Measurements from ENCODE around the gene RPS17.
"Not testable (repeated sequence)": the region's sequence is repeated elsewhere in the genome, so short reads cannot be mapped to it uniquely, and the experiment has no call there.

Gene RPS17

DNA sequence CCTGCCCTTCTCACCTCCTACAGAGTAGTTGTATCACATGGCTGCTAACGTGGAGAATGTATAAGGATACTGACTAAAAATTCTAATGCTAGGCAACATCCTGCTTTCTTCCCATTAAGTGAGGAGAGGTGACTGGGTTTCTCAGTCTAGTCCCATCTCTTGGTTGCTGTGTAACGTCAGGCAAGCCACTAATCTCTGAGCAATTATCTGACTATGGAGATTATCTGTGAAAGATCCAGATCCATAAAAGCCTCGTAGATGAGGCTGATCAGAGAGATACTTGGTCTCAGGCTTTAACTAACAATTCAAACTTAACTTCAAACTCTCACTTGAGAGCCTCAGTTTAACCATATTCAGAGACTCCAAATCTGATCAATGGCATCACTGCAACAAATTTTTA lies 4.7 kb upstream of the RPS17 start:
- no peak for DNase-seq

DNA sequence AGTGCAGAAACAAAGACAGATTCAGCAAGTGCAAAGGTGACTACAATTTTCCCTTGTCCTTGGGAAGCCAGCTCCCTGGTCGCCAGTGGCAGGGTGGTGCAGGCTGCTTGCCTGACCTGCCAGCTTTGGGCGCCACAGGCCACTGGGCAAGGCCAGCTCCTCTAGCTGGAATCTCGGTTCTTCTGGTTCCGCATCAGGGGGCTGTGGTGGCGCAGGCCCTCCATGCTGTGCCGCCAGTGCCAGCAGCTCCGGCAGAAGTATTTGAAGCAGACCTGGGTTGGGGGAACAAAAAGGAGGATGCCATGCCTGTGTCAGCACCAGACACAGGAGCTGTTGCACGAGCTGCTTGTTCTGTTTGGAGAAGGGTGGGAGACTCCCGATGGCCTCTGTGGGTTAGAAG lies 4.2 kb upstream of the RPS17 start:
- no peak for DNase-seq

DNA sequence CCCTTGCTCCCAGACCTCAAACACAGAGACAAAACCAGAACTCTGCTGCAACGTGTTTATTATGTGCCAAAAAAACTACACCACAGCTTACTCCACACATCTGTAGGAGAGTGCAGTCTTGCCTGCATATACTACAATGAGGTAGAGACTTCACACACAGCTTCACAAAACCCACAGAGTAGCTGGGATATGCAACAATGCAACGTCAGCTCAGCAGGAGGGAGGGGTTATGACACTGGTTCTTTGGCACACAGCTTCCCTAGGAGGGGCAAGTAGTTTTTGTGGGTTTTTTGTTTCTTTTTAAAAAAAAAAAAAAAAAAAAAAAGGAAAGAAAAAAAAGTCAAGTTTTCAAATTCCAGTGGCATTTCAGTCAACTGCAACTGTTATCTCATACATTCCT lies 2.9 kb upstream of the RPS17 start:
- no peak for DNase-seq

DNA sequence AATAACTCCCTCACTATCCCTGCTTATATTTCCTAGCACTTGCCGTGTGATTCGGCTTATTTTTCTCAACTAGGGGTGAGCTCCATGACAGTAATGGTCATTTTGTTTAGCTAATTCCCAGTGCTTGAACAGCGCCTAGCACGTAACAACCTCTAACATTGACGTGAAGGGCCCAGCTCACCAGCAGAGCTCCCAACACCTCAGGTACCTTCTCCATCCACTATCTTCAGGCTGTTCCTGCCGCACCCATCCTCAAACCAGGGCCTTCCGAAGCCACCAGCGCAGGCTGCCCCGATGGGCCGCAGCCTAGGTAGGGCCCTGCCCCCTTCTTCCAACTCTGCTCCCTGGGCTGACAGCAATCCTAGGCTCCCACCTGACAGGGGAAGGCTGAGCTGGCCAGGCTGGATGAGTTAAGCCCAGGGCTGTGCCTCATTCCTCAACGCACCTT lies 751 bp upstream of the RPS17 start:
- no peak for DNase-seq

DNA sequence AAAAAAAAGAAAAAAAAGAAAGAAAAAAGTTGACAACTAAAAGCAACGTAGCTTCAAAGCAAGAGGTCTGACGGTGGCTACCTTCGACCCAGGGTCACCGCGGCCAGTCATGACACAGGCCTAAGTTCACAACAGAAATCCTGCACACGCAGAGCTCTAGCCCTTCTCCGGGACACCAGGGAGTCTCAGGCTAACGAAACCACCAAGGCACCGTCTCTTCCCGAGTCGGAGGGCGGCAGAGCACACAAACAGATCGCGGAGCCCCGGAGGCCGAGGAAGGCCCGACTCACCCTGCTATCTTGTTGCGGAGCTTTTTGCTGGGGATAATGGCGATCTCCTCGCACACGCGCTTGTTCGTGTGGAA lies 584 bp downstream of the RPS17 start:
- no peak for DNase-seq

DNA sequence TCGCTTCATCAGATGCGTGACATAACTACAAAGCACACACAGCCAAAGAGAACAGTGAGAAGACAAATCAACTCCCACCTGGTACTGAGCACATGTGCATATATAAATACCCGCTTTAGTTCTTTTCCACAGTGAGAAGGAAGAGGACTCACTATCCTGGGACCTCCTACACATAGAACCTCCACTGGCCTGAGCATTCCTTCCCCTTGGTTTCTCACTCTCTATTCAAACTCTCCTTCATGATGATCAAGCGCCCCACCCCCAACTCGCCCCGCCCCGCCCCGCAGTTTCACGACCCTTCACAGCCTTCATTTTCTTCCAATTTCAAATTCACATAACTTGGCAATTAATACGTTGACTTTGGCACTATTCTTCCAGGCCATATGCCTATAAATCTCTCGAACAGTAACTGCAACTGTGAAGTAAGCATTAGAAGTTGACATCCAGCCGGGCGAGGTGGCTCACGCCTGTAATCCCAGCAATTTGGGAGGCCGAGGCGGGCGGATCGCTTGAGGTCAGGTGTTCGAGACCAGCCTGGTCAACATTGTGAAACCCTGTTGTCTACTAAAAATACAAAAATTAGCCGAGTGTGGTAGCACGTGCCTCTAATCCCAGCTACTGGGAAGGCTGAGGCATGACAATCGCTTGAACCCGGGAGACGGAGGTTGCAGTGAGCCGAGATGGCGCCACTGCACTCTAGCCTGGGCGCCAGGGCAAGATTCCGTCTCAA lies 1.1 kb downstream of the RPS17 start:
- peak; percentile 18 for DNase-seq

DNA sequence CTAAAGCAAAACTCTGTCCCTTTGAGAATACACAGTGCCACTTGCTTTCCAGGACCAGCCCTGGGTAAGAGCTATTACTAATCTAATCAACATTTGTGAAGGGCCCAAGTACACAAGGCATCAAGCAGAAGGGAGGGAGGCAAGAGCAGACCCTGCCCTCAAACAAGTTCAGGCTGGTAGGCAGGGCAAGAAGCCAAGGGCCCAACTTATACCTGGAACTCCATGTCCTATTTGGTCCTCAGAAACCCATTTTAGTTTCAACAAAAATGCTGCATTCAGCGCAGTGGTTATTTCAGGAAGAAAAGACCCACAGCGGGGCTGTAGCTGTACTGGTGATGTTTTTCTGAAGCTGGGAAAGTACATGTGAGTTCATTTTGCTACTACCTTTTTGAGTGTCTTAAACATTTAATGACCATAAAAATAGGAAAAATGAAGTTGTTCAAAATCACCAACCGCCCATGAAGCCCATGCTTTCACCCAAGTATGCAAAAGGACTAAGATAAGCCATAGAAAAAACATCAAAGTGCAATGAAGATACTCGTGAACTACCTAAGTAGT lies 2.8 kb downstream of the RPS17 start:
- no peak for DNase-seq

DNA sequence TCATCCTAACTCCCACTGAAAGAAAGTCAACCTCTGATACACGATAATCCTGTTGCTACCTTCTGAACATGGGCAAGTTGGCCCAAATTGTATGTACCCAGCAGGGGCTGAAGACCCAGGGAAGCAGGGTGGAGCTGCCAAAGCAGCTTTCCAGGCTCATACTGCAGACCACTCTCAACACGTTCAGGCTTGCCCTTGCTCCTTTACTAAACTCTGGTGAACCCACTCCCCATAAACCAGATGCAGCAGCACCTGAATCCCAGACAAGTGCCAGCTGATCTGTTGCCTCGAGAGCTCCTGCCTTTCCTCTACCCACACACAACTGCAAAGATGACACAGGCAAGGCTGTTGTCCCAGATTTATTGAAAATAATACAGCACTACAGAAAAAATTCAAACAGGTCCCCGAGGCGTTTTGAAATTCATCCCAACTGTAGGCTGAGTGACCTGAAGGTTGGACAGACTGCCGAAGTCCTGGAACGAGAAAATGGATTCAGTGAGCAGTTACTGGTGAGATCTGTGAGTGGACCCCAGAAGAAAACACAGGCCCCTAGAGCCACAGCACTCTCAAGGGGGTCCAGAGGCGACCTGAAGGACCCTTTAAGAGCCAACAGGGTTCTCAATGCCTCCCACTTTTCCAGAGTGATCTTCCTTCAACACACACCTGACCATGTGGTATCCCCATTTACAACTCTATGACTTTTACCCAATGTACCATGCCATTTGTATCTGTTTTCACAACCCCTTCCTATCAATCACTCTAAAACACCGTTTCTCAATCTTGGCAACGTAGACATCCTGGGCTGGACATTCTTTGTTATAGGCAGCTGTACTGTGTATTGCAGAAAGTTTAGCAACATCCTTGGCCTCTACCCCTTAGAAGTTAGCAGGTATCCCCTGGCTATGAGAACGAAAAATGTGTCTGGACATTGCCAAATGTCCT lies 3.6 kb downstream of the RPS17 start:
- DNase-seq, result no peak

DNA sequence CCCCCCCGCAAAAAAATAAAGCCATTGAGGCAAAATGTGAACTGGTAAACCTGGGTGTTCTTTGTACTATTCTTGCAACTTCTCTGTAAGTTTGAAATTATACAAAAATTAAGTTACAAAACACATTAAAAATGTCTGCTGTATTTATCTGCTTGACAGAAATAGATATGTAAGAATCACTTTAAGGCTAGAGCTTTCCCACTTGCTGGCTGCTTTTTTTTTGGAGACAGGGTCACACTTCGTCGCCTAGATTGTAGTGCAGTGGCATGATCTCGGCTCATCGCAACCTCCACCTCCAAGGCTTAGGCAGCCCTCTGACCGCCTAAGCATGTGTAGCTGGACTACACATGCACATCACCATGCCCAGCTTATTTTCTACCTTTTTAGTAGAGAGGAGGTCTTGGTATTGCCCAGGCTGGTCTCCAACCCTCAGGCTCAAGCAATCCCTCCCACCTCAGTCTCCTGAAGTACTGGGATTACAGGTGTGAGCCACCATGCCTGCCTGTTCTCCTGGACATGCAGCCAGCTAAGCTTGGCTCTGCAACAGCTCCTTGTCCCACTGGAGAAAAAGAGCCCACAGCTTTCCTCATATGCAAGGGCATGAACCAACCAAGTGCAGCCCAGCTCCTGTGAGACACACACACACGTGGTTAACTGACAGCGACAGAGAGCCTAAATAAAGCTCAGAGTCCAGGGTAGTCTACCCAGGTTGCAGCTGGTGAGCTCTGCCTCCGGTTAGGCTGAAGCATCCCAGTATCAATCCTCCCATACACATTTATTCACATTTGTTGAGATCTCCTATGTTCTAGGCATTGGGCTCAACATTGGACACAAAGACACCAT lies 4.5 kb downstream of the RPS17 start:
- no peak for DNase-seq

DNA sequence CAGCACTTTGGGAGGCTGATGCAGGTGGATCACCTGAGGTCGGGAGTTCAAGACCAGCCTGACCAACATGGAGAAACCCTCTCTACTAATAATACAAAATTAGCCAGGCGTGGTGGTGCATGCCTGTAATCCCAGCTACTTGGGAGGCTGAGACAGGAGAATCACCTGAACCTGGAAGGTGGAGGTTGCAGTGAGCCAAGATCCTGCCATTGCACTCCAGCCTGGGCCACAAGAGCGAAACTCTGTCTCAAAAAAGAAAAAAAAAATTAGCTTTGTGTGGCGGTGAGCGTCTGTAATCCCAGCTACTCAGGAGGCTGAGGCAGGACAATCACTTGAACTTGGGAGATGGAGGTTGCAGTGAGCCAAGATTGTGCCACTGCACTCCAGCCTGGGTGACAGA lies 5.1 kb downstream of the RPS17 start:
- not testable (repeated sequence) for DNase-seq

DNA sequence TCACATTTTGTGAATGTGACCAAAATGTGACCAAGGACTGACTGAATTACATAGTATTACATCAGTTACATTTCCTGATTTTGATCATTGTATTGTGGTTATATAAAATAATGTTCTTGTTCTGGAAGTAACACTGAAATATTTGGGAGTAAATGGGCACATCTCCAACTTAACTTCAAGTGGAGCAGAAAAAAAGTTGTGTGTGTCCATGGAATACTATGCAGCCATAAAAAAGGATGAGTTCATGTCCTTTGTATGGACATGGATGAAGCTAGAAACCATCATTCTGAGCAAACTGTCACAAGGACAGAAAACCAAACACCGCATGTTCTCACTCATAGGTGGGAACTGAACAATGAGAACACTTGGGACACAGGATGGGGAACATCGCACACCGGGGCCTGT lies 5.8 kb downstream of the RPS17 start:
- not testable (repeated sequence) for DNase-seq

DNA sequence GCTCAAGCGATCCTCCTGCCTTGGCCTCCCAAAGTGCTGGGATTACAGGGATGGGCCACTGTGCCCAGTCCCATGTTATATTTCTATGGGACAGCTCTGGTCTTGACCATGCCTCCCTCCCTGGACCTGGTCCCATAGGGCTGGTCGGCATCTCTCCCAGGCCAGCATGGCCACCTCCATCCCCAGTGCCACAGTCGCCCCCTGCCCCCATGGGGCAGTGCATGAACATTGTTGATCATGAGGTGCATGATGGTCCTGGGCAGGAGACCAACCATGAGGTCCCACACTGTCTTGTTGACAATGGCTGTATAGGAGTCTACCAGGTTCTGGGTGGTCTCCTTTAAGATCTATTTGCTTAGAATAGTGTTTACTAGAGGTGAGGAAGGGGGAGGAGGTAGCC lies 6.5 kb downstream of the RPS17 start:
- DNase-seq, result no peak

DNA sequence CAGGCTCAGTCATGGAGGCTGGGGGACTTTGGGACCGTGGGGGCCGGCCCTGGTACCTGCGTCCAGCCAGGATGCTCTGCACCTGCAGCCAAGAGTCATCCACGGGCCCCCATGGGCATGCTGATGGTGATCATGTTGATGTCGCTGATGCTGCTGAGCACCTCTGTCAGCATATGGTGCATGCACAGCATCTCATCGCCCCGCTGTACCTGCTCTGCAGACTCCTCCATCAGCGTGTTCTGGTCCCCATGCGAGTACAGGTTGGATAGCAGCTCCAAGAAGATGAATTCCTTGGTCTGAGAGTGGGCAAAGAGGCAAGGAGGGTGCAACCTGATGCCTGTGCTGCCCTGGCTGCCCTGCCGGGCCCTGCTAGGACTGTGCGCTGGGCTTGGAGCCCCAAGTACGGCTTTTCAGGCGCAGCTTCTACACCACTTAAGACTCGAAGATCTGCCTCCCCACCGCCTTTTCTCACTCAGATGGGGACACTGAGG lies 7.2 kb downstream of the RPS17 start:
- DNase-seq, result no peak

DNA sequence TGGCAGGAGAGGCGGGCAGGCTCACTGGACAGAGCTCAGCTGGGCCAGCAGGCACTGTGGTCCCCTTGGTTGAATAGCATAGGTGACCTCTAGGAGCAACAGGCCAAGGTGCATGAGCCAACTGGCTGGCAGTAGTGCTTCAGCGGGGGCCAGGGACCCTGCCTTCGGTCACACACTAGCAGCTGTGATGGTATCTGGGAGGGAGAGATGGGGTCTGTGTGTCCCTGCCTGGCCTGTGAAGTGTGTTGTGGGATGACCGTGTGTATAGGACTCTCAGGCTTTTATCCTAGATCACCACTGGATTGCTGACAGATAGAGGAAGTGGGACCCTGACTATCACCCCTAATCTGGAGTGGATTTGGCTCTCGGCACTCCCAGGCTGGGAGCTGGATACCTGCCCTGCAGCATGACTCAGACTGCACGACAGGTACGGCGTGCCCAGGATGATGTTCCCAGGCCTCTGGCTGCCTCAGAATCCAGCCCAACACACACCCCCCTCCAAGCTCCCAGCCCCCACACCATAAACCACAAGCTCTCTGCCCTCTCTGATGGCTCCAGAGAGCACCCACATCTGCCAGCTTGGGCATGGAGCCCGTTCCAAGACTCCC lies 7.8 kb downstream of the RPS17 start:
- no peak for DNase-seq

DNA sequence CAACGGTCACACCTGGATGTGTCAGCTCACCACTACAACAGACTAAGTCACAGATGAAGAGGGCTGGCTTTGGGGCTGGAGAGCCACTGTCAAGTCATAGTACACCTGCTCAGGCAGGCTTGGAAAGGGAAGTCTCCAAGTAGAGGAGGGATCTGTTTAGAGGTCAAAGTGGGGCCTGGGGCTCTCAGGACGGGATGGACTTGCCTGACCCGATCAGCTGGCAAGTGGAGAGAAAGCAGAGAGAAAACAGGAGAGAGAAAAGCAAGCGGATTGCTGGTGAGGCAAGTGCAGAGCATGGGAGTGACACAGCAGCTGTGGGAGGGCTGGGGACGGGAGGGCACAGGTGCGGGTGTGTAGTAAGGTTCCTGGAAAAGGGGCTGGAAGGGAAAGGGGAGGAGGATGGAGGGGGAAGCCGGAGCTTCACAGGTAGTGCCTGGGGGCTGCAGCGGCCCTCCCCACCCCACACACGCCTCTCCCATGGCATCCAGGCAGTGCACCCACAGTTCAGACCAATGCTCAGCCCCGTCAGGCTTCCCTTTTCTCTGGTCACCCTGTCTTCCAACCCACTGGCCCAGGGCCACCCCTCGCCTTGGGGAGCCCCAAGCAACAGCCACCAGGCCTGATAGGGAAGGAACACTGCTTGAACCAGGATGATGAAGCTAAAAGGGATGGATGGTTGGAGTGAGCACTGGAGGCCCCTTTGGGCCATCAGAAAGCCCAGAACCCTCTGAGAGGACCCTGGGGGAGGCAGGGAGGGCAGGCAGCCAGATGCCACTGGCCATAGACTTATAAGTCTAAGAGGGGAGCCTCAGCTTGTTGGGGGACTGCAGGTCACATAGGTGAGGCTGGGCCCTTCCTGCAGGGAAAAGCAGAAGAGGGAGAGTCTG lies 8.5 kb downstream of the RPS17 start:
- DNase-seq, result no peak

DNA sequence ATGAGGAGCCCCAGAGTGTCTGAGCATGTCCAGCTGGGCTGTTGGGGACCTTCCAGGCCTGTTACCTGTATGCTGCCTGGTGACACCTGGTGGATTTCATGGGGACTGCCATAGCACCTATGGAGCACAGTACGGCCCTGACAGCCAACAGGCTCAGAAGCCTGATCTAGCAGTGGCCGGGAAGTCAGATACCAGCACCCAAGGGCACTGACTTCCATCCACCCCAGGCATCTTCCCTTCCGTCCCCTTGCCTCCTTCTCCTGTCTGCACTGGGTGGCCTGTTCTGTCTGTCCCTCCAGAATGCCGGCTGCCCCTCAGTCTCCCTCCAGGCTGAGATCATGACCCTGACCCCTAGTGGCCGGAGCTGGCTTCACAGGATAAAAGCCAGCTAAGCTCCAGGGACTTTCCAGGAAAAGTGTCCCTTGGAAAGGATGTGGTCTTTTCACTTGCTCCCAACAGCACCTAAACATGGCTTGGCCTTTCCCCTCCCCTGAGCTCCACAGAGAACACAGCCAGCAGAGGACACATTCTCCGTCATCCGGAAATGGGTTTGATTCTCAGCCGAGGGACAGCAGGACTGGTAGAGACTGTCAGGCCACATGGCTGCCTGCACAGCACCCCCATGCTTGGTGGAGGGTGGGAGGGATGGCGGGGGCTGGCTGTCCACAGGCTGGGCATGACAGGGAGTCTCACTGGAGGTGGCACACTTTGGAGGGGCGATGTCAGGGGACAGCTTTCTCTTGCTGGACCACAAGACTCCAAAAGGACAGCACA lies 9.5 kb downstream of the RPS17 start:
- peak; percentile 89 for DNase-seq

DNA sequence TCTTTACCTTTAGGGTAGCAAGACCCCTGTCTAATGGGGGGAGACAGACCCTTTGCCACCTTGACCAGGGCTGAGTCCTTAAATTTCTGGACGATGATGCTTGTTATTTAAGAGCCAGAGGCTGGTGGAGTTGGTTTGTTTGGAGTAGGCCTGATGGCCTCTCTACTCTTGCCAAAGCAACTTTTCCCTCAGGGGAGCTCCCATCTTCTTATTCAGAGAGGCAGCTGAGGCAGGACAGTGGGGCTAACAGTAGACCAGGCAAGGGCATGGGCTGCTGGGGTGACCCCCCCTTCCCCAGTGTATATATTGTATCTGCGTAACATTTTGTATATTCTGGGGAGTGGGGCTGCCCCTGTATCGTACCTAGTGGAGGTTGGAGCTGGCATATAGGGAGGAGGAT lies 10.3 kb downstream of the RPS17 start:
- no peak for DNase-seq

DNA sequence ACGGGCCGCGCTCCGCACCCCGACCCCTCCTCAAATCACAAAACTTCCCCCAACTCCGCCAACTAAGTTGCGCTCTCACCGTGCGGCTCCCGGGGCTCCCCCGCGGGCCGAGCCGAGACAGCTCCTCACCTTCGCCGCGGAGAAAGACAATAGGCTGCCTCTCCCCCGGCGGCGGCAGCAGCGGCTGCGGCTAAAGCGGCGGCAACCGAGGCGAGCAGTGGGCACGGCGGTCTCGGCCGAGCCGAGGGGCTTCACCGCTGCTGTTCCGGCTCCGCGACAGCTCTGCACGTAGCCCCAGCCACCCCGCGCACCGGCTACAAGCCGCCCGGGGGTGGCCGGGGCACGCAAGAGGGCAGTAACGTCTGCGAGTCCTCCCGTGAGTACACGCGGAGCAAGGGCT lies 26.7 kb downstream of the RPS17 start:
- not testable (repeated sequence) for DNase-seq

DNA sequence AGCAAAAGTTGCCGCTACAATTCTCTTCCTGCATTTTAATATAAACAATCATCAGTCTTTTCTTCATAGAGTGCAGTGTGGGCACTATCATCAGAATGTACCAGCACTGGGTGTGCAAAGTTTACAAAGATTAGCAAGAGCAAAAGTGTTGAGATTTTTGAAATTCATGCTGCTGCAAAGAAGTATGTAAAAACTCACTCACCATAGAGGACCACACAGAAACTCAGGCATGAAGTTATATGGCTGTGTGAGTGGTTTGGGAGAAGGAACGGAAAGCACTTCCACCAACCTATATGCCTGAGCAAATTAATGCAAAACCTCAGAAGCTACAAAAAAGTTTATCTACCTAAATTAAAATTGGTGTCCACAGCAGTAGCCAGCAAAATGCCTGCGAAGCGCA lies 32.6 kb downstream of the RPS17 start:
- not testable (repeated sequence) for DNase-seq

DNA sequence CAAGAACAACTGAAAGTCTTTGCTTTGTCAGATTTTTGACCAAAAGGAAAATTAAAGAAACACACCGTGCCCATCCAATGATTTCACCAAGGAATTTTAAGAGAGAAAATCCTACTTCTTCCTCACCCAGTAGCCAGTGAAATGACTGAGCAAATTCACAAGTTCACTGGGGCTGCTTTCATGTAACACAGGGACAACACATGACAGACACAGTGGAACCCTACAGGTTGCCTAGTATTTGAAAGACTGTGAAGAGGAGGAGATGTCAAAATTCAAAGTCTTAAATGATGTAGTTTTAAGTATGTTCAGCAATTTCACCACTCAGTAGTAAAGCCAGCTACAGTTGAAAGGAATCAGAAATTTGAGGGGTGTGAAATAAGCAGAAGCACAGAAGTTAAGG lies 33.2 kb downstream of the RPS17 start:
- not testable (repeated sequence) for DNase-seq
